HepG2 (cell line): ENCODE results near the gene TNFRSF18. TPM values are rescaled to one million over a fixed set of nuclear protein-coding genes. Genes with fewer than 3 reads are reported as not detected.

Source experiments
- CBX5 ChIP-seq: sonication (generic); formaldehyde crosslinking; IDR thresholded peaks from 2 replicates; pipeline ENCODE4 v1.4.0; 2020; ENCODE audit warnings: missing genetic modification reagents, borderline replicate concordance
- CEBPB ChIP-seq: IDR thresholded peaks from 2 replicates; pipeline ENCODE4 v1.6.1; 2011; ENCODE audit warnings: low read depth, low read length, improper control_type of control experiment, borderline replicate concordance
- ERF ChIP-seq: IDR thresholded peaks from 2 replicates; pipeline ENCODE4 v1.6.1; 2018; ENCODE audit warnings: missing biosample characterization, missing genetic modification reagents
- HOXA5 ChIP-seq: sonication (generic); formaldehyde crosslinking; IDR thresholded peaks from 2 replicates; pipeline ENCODE4 v1.4.0; 2020; ENCODE audit warnings: missing genetic modification reagents
- PHF21A ChIP-seq: sonication (generic); formaldehyde crosslinking; IDR thresholded peaks from 2 replicates; pipeline ENCODE4 v1.5.0; 2020; ENCODE audit warnings: mild to moderate bottlenecking, missing genetic modification reagents
- SAP130 ChIP-seq: IDR thresholded peaks from 2 replicates; pipeline ENCODE4 v1.6.1; 2016; ENCODE audit warnings: low read depth
- ZFX ChIP-seq: sonication (generic); formaldehyde crosslinking; IDR thresholded peaks from 2 replicates; pipeline ENCODE4 v1.4.0; 2020; ENCODE audit warnings: mild to moderate bottlenecking, low read depth, missing genetic modification reagents, moderate library complexity
- polyA plus RNA-seq, 8 experiments: library from polyadenylated mRNA; depleted of rRNA in 3 of 8; stranded (reverse) in 7 of 8; unstranded in 1 of 8; fragments of >200 nt; fragmentation: Illumina TruSeq in 4 of 8; extraction: Trizol in 4 of 8; gene quantifications; 2 replicates each; pipeline versions ENCODE4 v1.2.1 to v1.2.3, GENCODE V29; 2011 to 2016; ENCODE audit warnings: low read depth in 4 of 8, missing spikeins in 1 of 8, mixed read lengths in 1 of 8; ENCODE audit not compliant: insufficient read depth in 1 of 8
- total RNA-seq, 5 experiments: library from RNA; depleted of rRNA; stranded (reverse); fragments of >200 nt; fragmentation: Illumina TruSeq; extraction: Trizol; gene quantifications; 2 replicates each; pipeline ENCODE4 v1.2.3, GENCODE V29; 2016; ENCODE audit warnings: low read depth in 1 of 5
- TF ChIP-seq, protein P1 (sequence below): sonication (generic); formaldehyde crosslinking; IDR thresholded peaks from 2 replicates; pipeline ENCODE4 v1.9.0; 2021; ENCODE audit warnings: mild to moderate bottlenecking, missing genetic modification reagents
- TF ChIP-seq, protein P2 (sequence below): sonication (generic); formaldehyde crosslinking; IDR thresholded peaks from 2 replicates; pipeline ENCODE4 v1.5.0; 2020; ENCODE audit warnings: missing genetic modification reagents, mild to moderate bottlenecking, borderline replicate concordance
- TF ChIP-seq, protein P3 (sequence below): sonication (generic); formaldehyde crosslinking; IDR thresholded peaks from 2 replicates; pipeline ENCODE4 v1.5.1; 2020; ENCODE audit warnings: missing genetic modification reagents, mild to moderate bottlenecking, borderline replicate concordance
- TF ChIP-seq, protein P4 (sequence below): sonication (generic); formaldehyde crosslinking; IDR thresholded peaks from 2 replicates; pipeline ENCODE4 v1.8.1; 2023; ENCODE audit warnings: mild to moderate bottlenecking, missing genetic modification reagents
- TF ChIP-seq, protein P5 (sequence below): sonication (generic); formaldehyde crosslinking; IDR thresholded peaks from 2 replicates; pipeline ENCODE4 v1.4.0; 2020; ENCODE audit warnings: missing genetic modification reagents, borderline replicate concordance

TNFRSF18 gene
- total and polyA plus RNA-seq, 2 of the 13 experiments (the other 11 are each of a cell fraction or from before 2014, with no cell fraction given), result not detected

DNA sequence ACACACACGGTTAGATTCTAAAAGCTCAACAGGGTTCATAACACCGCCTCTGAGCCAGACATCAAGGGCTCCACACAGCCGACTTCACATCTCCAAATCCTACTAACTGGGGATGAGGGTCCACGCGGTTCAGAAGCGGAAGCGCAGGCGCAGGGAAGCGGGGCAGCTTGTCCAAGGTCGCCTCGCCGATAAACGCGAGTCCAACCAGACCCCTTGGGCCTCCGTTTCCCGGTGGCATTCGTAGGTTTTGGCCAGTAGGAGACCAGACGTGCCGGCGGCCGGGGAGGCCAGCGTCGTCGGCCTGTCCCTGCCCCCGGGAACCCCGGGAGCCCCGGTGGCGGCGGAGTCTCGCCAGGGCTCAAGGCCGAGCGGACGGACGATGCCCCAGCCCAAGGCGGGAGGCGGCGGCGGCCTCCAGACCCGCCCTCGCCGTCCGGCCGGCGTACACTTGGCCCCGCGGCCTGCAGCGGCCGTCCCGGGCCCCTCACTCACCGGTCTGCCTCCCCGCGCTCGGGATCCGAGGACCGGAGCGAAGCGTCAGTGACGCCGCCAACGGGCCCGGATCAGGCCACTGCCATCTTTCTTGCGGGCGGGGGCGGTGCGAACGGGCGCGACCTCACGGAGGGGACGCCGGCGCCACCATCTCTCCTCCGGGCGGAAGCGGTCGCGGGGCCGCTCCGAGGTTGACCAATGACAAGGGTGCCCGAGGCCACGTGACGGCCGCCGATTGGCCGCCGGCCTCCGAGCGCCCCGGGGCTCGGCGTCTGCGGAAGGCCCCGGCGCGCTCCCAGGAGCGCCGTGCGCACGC is 25.2 kb upstream of the TNFRSF18 start, which contains the start of gene SDF4 (continued):
- TF ChIP-seq, protein P1, sequence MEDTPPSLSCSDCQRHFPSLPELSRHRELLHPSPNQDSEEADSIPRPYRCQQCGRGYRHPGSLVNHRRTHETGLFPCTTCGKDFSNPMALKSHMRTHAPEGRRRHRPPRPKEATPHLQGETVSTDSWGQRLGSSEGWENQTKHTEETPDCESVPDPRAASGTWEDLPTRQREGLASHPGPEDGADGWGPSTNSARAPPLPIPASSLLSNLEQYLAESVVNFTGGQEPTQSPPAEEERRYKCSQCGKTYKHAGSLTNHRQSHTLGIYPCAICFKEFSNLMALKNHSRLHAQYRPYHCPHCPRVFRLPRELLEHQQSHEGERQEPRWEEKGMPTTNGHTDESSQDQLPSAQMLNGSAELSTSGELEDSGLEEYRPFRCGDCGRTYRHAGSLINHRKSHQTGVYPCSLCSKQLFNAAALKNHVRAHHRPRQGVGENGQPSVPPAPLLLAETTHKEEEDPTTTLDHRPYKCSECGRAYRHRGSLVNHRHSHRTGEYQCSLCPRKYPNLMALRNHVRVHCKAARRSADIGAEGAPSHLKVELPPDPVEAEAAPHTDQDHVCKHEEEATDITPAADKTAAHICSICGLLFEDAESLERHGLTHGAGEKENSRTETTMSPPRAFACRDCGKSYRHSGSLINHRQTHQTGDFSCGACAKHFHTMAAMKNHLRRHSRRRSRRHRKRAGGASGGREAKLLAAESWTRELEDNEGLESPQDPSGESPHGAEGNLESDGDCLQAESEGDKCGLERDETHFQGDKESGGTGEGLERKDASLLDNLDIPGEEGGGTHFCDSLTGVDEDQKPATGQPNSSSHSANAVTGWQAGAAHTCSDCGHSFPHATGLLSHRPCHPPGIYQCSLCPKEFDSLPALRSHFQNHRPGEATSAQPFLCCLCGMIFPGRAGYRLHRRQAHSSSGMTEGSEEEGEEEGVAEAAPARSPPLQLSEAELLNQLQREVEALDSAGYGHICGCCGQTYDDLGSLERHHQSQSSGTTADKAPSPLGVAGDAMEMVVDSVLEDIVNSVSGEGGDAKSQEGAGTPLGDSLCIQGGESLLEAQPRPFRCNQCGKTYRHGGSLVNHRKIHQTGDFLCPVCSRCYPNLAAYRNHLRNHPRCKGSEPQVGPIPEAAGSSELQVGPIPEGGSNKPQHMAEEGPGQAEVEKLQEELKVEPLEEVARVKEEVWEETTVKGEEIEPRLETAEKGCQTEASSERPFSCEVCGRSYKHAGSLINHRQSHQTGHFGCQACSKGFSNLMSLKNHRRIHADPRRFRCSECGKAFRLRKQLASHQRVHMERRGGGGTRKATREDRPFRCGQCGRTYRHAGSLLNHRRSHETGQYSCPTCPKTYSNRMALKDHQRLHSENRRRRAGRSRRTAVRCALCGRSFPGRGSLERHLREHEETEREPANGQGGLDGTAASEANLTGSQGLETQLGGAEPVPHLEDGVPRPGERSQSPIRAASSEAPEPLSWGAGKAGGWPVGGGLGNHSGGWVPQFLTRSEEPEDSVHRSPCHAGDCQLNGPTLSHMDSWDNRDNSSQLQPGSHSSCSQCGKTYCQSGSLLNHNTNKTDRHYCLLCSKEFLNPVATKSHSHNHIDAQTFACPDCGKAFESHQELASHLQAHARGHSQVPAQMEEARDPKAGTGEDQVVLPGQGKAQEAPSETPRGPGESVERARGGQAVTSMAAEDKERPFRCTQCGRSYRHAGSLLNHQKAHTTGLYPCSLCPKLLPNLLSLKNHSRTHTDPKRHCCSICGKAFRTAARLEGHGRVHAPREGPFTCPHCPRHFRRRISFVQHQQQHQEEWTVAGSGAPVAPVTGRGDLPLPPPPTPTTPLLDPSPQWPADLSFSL (CRISPR knock-in tag), result no peak
- TF ChIP-seq HOXA5 (CRISPR knock-in tag) (no peak), ERF (CRISPR knock-in tag) (0 out of 2 replicates have a peak, but pooled peaks have one; percentile 52), CEBPB (no peak), PHF21A (CRISPR knock-in tag) (peak; percentile 36; the same call in 1 of the 2 replicates), ZFX (peak; percentile 92), CBX5 (CRISPR knock-in tag) (no peak), SAP130 (CRISPR knock-in tag) (peak; percentile 89)
- TF ChIP-seq, protein P2, sequence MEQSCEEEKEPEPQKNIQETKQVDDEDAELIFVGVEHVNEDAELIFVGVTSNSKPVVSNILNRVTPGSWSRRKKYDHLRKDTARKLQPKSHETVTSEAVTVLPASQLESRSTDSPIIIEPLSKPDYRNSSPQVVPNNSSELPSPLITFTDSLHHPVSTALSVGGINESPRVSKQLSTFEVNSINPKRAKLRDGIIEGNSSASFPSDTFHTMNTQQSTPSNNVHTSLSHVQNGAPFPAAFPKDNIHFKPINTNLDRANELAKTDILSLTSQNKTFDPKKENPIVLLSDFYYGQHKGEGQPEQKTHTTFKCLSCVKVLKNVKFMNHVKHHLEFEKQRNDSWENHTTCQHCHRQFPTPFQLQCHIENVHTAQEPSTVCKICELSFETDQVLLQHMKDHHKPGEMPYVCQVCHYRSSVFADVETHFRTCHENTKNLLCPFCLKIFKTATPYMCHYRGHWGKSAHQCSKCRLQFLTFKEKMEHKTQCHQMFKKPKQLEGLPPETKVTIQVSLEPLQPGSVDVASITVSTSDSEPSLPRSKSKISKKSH (CRISPR knock-in tag), result 0 out of 2 replicates have a peak, but pooled peaks have one; percentile 28
- TF ChIP-seq, protein P3, sequence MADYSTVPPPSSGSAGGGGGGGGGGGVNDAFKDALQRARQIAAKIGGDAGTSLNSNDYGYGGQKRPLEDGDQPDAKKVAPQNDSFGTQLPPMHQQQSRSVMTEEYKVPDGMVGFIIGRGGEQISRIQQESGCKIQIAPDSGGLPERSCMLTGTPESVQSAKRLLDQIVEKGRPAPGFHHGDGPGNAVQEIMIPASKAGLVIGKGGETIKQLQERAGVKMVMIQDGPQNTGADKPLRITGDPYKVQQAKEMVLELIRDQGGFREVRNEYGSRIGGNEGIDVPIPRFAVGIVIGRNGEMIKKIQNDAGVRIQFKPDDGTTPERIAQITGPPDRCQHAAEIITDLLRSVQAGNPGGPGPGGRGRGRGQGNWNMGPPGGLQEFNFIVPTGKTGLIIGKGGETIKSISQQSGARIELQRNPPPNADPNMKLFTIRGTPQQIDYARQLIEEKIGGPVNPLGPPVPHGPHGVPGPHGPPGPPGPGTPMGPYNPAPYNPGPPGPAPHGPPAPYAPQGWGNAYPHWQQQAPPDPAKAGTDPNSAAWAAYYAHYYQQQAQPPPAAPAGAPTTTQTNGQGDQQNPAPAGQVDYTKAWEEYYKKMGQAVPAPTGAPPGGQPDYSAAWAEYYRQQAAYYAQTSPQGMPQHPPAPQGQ (CRISPR knock-in tag), result no peak; the same call in 1 of the 2 replicates
- TF ChIP-seq, protein P4, sequence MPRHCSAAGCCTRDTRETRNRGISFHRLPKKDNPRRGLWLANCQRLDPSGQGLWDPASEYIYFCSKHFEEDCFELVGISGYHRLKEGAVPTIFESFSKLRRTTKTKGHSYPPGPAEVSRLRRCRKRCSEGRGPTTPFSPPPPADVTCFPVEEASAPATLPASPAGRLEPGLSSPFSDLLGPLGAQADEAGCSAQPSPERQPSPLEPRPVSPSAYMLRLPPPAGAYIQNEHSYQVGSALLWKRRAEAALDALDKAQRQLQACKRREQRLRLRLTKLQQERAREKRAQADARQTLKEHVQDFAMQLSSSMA (CRISPR knock-in tag), result 0 out of 2 replicates have a peak, but pooled peaks have one; percentile 20
- TF ChIP-seq, protein P5, sequence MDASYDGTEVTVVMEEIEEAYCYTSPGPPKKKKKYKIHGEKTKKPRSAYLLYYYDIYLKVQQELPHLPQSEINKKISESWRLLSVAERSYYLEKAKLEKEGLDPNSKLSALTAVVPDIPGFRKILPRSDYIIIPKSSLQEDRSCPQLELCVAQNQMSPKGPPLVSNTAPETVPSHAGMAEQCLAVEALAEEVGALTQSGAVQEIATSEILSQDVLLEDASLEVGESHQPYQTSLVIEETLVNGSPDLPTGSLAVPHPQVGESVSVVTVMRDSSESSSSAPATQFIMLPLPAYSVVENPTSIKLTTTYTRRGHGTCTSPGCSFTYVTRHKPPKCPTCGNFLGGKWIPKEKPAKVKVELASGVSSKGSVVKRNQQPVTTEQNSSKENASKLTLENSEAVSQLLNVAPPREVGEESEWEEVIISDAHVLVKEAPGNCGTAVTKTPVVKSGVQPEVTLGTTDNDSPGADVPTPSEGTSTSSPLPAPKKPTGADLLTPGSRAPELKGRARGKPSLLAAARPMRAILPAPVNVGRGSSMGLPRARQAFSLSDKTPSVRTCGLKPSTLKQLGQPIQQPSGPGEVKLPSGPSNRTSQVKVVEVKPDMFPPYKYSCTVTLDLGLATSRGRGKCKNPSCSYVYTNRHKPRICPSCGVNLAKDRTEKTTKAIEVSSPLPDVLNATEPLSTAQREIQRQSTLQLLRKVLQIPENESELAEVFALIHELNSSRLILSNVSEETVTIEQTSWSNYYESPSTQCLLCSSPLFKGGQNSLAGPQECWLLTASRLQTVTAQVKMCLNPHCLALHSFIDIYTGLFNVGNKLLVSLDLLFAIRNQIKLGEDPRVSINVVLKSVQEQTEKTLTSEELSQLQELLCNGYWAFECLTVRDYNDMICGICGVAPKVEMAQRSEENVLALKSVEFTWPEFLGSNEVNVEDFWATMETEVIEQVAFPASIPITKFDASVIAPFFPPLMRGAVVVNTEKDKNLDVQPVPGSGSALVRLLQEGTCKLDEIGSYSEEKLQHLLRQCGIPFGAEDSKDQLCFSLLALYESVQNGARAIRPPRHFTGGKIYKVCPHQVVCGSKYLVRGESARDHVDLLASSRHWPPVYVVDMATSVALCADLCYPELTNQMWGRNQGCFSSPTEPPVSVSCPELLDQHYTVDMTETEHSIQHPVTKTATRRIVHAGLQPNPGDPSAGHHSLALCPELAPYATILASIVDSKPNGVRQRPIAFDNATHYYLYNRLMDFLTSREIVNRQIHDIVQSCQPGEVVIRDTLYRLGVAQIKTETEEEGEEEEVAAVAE (CRISPR knock-in tag), result no peak; the same call in 1 of the 2 replicates
